Transverse colon (tissue), 4 donors: ENCODE measurements around the gene DOCK9. TPM values are rescaled to one million over a fixed set of nuclear protein-coding genes. Genes with fewer than 3 reads are reported as not detected.
"Not testable (repeated sequence)": the region's sequence is repeated elsewhere in the genome, so short reads cannot be mapped to it uniquely, and the experiment has no call there.

ENCODE experiments used
- DNase-seq: peaks from one replicate; pipeline ENCODE4 v3.0.0-alpha.2; 2019
- H3K27ac ChIP-seq, 4 donors: fragments of 200-600 bp; sonication (generic); 2 replicates each; pipeline ENCODE4 v1.5.1; 2016 to 2018; ENCODE audit warnings: inconsistent platforms in 4 of 4
- H3K27me3 ChIP-seq: fragments of 200-600 bp; sonication (generic); 2 replicates; pipeline ENCODE4 v1.5.1; 2017; ENCODE audit warnings: inconsistent platforms
- H3K36me3 ChIP-seq, 4 donors: fragments of 200-600 bp; sonication (generic); 2 replicates each; pipeline ENCODE4 v1.5.1; 2017 to 2019; ENCODE audit warnings: inconsistent platforms in 4 of 4
- H3K4me1 ChIP-seq, 4 donors: fragments of 200-600 bp; sonication (generic); 2 replicates each; pipeline ENCODE4 v1.5.1; 2017 to 2020; ENCODE audit warnings: inconsistent platforms in 4 of 4
- H3K4me3 ChIP-seq, 4 donors: fragments of 200-600 bp; sonication (generic); 1 replicate in 1 of 4; 2 replicates in 3 of 4; pipeline versions ENCODE4 v1.5.1 to v1.6.1; 2017 to 2019; ENCODE audit warnings: inconsistent platforms in 4 of 4
- H3K9me3 ChIP-seq, 2 donors: fragments of 200-600 bp; sonication (generic); 2 replicates each; pipeline ENCODE4 v1.5.1; 2017 to 2019; ENCODE audit warnings: inconsistent platforms in 2 of 2
- CTCF ChIP-seq, 5 experiments: fragments of 200-600 bp in 3 of 5; fragments of 450-650 bp in 2 of 5; sonication (generic) in 3 of 5; IDR thresholded peaks; 1 replicate in 2 of 5; 2 replicates in 3 of 5; pipeline ENCODE4 v1.5.1; 2016 to 2017; ENCODE audit warnings: antibody characterized with exemption in 5 of 5, inconsistent platforms in 3 of 5, mild to moderate bottlenecking in 2 of 5, moderate library complexity in 1 of 5
- EP300 ChIP-seq: sonication (generic); formaldehyde crosslinking; IDR thresholded peaks from one replicate; pipeline ENCODE4 v1.6.1; 2017; ENCODE audit warnings: antibody characterized with exemption, low read depth
- POLR2A ChIP-seq: fragments of 450-650 bp; IDR thresholded peaks from one replicate; pipeline ENCODE4 v1.6.1; 2016; ENCODE audit warnings: antibody characterized with exemption, mild to moderate bottlenecking, moderate library complexity
- POLR2AphosphoS5 ChIP-seq, 3 donors: sonication (generic); formaldehyde crosslinking; IDR thresholded peaks; one replicate each; pipeline ENCODE4 v1.6.1; 2016; ENCODE audit warnings: antibody characterized with exemption in 3 of 3
- WGBS, 2 donors: methylation state at CpG; one replicate each; pipeline ENCODE4 v1.1.5; 2018; ENCODE audit warnings: low coverage in 1 of 2; 5-methylcytosine and 5-hydroxymethylcytosine counted together
- in situ Hi-C, 4 donors: fragments of 200-750 bp; cut with MboI; loops; one replicate each; pipeline versions ENCODE4 v1.15.0 to v1.15.1; 2017; ENCODE audit warnings: low sequenced_read_pairs in 3 of 4, low pct_ligation_motif_present in 1 of 4, low pct_unique_long_range_greater_than_20kb in 1 of 4
- intact Hi-C: fragments of 100-400 bp; cut with DNase I; formaldehyde crosslinking; loops from one replicate; pipeline ENCODE4 v1.15.1; 2023; ENCODE audit warnings: low total_unique reads
- total RNA-seq, 4 donors: library from RNA; depleted of rRNA; stranded (reverse); fragments of >200 nt; gene quantifications; one replicate each; pipeline ENCODE4 v1.1.0, GENCODE V29; 2016

DOCK9 gene
- total RNA-seq, 4 donors from 2014 or later = 44.5 to 120 (median 71.4) TPM

DNA sequence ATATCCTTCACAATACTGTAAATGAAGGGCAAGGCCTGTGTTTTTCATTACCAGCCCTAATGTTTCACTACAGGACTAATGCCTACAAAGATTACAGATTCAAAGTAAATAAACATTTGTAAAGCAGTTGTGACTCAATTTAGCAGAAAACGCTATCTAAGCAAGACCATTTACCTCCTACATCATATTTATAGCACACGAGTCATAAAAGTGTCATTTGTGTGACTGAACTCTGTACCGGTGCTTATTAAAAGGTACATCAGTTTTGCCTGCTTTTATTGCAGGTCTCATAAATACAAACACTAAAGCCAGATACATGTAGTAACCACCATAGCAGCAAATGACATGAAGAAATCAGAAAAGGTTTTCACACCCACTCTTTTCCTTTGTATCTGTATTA, 163.9 kb downstream of the DOCK9 start:
- WGBS, 2 donors = 38 to 43% methylated on average over 3 of the region's 3 CpGs
- in situ Hi-C loops = no loop called here
- H3K4me1 ChIP-seq = peaks cover 0 to 9% (median 8%) of the 10 kb centered on the region in 4 donors
- no peak for DNase-seq
- no peaks in the 10 kb centered on the region for H3K27me3 ChIP-seq
- no peaks in the 10 kb centered on the region for H3K9me3 ChIP-seq
- TF ChIP-seq POLR2A (no peak), POLR2AphosphoS5 (IDR thresholded peaks at IDR 0.05) (no peak), CTCF (IDR thresholded peaks at IDR 0.05) (no peak), EP300 (no peak)
- peaks cover 0 to 6% (median 0%) of the 10 kb centered on the region in 4 donors for H3K36me3 ChIP-seq
- no peak overlapping the region for H3K27ac ChIP-seq
- intact Hi-C loops = no loop called here
- no peak overlapping the region for H3K4me3 ChIP-seq

DNA sequence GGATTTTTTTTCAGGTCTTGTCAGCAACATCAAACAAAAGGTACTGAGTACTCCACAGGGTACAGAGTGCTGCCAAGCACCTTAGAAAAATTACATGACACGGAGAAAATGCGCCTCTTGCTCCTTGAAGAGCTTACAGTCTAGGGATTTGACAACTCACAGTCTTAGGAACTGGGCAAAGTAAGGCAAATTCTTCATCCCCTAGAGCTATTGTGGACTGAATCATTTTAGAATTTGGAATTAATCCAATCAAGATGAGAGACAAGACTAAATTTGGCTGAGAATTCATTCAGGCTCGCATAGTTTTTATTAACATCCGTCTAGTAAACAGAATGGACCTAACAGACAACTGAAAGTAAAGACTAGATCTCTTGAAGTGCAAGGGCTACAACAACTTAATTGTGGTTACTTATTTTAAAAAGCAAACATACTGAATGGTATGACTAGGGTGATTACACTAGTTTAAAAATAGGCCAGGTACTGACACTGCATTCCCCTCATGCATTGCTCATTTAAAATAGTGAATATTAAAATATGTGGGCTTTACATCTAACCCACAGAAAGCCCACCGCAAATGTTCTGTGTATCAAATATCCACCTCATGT, 165.6 kb downstream of the DOCK9 start:
- in situ Hi-C loops, H3K4me3 ChIP-seq, H3K4me1 ChIP-seq, intact Hi-C loops, H3K36me3 ChIP-seq, DNase-seq, H3K27ac ChIP-seq, H3K9me3 ChIP-seq, H3K27me3 ChIP-seq: not testable (repeated sequence)
- WGBS, 2 donors = 45 to 70% methylated on average over 2 to 3 of the region's 5 CpGs

- H3K27ac ChIP-seq = no peak overlapping the region
- no peak for DNase-seq
- in situ Hi-C loops = no loop called here
- H3K4me3 ChIP-seq = no peak overlapping the region
- H3K4me1 ChIP-seq = peaks cover 0 to 9% (median 8%) of the 10 kb centered on the region in 4 donors
- no peaks in the 10 kb centered on the region for H3K9me3 ChIP-seq
- intact Hi-C loops = no loop called here
- no peaks in the 10 kb centered on the region for H3K27me3 ChIP-seq
- TF ChIP-seq POLR2A = no peak
- TF ChIP-seq CTCF (IDR thresholded peaks at IDR 0.05) = no peak
- TF ChIP-seq EP300 = no peak
- TF ChIP-seq POLR2AphosphoS5 (IDR thresholded peaks at IDR 0.05) = no peak
- WGBS, 2 donors = 70% methylated on average over 1 of the region's 1 CpG; no CpG with 5 or more reads in 1 of the 2 donors
- H3K36me3 ChIP-seq = peaks cover 0 to 7% (median 0%) of the 10 kb centered on the region in 4 donors
Observed at GRCh38 chr13:98810746-98811145, 167.1 kb downstream of the DOCK9 start.

DNA sequence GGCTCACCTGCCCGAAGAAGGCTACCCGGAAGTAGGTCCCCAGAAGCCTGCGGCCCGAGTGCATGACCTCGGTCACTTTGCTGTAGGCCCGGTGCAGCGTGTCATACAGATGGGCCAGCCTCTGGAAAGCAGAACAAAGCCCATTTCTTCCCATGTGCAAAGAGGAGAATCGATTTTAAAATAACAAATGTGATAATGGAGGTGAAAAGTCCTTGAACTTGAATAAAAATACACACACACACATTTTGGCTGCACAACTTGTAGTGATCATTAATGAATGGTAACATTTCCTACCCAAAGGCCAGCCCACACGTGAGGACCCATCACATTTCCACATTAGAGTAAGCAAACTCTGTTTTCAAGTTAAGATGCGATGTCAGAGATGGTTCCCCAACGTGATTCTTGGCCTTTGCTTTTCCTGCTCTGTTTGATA, 168.5 kb downstream of the DOCK9 start:
- H3K27me3 ChIP-seq = no peaks in the 10 kb centered on the region
- H3K4me1 ChIP-seq = peaks cover 0 to 9% (median 6%) of the 10 kb centered on the region in 4 donors
- no peaks in the 10 kb centered on the region for H3K9me3 ChIP-seq
- in situ Hi-C loops (no loop called here), intact Hi-C loops (no loop called here)
- WGBS, 2 donors = 80 to 93% methylated on average over 2 to 11 of the region's 11 CpGs
- no peak overlapping the region for H3K4me3 ChIP-seq
- H3K27ac ChIP-seq = no peak overlapping the region
- TF ChIP-seq POLR2AphosphoS5 (IDR thresholded peaks at IDR 0.05) (no peak), POLR2A (no peak), CTCF (IDR thresholded peaks at IDR 0.05) (no peak), EP300 (no peak)
- H3K36me3 ChIP-seq = peaks cover 0 to 10% (median 4%) of the 10 kb centered on the region in 4 donors
- no peak for DNase-seq

DNA sequence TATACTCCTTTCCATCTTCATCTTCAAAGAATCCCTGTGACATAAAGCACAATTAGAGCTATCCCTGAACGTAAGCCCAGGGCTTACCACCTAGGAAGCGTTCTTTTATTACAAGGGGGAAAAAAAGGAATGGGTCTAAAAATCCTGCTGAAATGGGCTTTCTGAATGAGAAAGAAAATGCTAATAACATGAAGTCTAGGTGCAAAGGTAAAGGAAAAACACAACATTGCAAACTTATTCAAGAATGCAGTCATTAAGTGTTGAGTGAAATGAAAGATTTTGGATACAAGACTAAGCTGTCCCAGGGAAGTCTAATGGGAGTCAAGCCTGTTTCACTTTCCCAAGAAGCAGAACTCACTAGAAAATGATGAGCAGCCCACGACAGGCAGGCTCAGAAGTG, 170.1 kb downstream of the DOCK9 start:
- intact Hi-C loops = no loop called here
- no peaks in the 10 kb centered on the region for H3K9me3 ChIP-seq
- WGBS, 2 donors = 83 to 89% methylated on average over 3 of the region's 3 CpGs
- peaks cover 0 to 10% (median 4%) of the 10 kb centered on the region in 4 donors for H3K36me3 ChIP-seq
- in situ Hi-C loops = no loop called here
- H3K4me1 ChIP-seq = peaks cover 0 to under 1% (median 0%) of the 10 kb centered on the region in 4 donors
- H3K27me3 ChIP-seq = no peaks in the 10 kb centered on the region
- H3K27ac ChIP-seq = no peak overlapping the region
- no peak overlapping the region for H3K4me3 ChIP-seq
- no peak for DNase-seq
- no peak for TF ChIP-seq POLR2AphosphoS5 (IDR thresholded peaks at IDR 0.05)
- no peak for TF ChIP-seq EP300
- no peak for TF ChIP-seq POLR2A
- no peak for TF ChIP-seq CTCF (IDR thresholded peaks at IDR 0.05)
